GM19328 (cell line): Measurements from ENCODE around the gene NQO2.
"Not testable (repeated sequence)": the region's sequence is repeated elsewhere in the genome, so short reads cannot be mapped to it uniquely, and the experiment has no call there.

ENCODE experiments used
- ATAC-seq: cut with Tn5 transposase; IDR thresholded peaks from one replicate; pipeline ENCODE4 v1.9.1; 2021; ENCODE audit warnings: mild to moderate bottlenecking, moderate library complexity; ENCODE audit not compliant: unreplicated experiment

Gene NQO2

DNA sequence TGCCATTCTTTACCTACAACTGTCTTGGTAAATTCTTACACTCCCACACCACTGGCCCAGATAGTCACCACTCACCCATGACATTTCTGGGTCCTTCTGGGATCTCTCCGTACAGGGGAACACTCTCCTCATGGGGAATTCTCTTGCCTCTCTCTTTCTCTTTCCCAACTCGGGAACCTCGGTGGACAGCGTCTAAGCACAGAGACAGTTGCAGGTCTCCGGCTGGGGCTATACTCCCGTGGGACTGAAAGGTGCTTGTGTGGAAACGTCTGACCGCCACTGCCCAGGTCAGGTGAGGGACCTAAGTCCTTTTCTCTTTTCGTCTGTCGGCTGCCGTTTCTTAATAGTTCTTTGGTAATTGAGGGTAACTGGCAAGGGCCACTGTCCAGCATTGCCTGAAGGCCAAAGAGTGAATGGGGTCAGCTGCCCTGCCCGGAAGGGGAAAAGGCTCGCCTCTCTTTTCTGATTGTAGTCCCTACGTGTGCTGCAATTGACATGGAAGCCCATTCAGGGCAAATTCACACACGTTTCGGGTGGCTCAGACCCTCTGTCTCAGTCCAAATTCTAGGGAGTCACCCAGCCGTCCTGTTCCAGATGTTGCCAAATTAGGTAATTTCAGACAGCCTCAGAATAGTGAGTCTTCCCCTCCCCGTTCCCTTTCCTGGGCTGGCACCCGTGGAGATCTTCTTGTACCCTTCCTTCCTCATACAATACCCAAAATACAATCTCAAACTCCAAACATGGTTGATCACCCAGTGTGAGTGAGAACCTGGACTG, 37.4 kb downstream of the NQO2 start:
- ATAC-seq, result no peak

DNA sequence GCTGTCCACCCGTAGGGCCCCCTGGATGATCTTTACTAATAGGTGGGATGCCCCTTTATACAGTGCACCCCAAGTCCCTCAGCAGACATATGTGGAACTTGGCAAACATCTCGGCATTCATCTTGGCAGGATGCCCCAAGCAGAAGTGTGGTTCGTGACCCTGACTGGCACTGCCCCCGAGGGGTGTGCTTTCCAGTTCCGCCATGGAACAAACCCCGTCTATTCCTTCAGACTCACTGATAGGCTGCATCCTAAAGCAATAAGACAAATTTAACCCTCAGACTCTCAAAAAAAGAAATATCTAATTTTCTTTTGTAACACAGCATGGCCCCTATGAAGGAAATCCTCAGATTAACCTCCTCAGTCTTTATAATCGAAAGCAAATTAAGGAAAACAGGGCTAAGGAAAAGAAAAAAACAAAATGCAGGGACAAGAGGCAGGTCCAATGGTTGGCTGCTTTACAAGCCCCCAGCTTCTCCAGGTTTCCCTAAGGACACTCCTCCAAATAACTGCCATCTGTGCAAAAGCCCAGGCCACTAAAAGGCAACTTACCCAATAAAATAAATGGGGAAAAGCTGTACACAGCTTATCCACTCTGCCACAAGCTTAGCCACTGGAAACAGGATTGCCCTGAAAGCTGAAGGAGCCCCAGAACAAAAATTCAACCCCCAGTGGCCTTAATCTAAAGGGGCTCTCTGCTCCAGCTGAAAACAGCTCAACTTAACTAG, 38.1 kb downstream of the NQO2 start:
- no peak for ATAC-seq

DNA sequence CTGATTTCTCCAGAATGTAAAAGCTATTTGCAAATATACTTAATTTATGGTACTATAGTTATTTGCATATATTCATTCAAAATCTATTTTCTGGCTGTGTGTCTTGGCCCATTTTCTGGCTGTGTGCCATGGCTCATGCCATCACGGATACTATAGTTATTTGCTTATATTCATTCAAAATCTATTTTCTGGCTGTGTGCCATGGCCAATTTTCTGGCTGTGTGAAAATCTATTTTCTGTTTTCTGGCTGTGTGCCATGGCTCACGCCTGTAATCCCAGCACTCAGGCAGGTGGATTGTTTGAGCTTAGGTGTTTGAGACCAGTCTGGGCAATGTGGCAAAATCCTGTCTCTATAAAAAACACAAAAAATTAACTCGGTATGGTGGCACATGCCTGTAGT, 39.7 kb downstream of the NQO2 start:
- ATAC-seq, result no peak

DNA sequence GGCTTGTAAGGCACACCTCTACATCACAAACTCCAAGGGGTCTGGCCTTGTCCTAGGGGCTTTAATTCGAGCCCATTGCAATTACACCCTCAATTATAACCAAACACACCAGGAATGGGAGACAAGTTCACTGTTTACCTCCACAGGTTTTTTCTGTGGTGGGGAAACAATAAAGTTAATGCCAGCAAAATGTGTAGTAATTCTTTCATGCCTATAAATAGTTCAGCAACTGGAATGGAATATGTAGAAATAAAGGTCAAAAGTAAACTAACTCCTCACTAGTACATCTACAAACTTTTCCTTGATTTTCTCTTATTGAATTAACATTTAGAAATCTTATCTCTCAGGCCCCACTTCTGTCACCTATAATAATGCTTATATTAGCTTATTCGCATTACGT, 41.5 kb downstream of the NQO2 start:
- no peak for ATAC-seq

DNA sequence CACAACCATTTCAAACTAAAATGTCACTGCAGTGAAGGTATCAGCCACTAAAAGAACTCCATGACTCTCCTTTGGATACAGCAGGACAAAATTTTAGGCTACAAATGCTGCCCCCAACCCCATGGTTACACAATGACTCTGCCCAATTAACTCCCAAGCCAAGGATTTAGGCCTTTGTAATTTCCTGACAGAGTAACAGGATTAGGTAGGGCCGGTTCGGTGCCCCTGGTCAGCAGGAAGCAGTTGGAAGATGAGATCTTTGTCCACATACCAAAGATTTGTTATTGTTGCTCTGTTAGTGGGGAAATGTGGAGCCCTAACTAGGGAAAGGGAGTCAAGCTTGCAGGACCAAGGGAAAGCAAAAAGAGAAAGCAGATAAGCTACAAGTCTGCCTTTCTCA, 41.9 kb downstream of the NQO2 start:
- no peak for ATAC-seq

DNA sequence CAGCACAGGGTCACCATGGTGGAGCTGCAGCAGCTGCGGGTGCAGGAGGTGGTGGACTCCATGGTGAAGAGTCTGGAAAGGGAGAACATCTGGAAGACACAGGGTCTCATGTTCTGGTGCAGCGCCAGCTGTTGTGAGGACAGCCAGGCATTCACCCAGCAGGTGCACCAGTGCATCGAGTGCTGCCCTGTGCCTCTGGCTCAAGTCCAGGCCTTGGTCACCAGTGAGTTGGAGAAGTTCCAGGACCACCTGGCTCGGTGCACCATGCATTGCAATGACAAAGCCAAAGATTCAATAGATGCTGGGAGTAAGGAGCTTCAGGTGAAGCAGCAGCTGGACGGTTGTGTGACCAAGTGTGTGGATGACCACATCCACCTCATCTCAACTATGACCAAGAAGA, 45.7 kb downstream of the NQO2 start:
- ATAC-seq, result no peak

DNA sequence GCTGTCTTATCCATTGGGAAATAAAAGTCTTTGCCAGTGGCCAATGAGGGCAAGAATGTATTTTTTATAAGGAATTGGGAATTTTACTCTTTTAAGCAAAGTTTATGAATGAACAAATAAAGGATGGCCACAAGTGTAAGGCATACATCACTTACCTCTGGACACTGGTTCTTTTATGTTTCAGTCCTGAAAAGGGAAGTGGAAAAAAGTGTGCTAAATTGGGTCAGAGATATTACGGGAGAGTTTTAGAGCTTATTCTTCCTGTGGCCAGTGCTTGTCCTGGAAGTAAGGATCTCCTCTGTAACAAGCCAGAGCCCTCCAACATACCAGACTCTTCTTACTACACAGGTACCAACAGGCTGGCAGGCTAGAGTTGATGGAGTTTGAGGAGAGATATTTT, 46.1 kb downstream of the NQO2 start:
- no peak for ATAC-seq

DNA sequence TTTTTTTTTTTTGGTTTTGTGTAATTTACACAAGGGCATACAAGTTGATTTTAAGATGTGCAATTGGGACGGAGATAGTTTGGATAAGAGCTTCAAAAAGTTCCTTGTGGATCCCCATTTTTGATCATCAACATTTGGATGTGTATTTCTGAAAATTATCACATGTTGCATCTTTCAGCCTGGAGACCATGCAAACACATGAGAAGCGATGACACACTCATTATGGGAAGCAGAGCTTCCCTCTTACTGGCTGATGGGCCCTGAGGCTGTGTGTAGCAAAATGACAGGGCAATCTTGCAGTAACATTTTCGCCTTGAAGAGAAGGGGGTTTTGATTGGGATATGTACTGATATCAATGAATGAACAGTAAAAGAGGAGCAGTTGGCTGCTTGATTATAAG, 46.6 kb downstream of the NQO2 start:
- no peak for ATAC-seq

DNA sequence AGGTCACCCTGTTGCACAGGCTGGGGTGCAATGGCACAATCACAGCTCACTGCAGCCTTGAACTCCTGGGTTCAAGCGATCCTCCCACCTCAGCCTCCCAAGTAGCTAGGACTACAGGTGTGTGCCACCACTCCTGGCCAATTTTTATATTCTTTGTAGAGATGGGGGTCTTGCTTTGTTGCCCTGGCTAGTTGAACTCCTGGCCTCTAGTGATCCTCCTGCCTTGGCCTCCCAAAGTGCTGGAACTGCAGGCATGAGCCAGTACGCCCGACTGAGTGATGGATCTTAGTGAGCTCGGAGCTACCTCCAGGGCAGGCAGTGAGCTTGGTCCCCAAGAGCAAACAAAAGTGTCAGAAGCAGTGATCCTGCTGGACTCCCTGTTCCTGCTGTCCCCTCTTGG, 48.3 kb downstream of the NQO2 start:
- ATAC-seq, result not testable (repeated sequence)

DNA sequence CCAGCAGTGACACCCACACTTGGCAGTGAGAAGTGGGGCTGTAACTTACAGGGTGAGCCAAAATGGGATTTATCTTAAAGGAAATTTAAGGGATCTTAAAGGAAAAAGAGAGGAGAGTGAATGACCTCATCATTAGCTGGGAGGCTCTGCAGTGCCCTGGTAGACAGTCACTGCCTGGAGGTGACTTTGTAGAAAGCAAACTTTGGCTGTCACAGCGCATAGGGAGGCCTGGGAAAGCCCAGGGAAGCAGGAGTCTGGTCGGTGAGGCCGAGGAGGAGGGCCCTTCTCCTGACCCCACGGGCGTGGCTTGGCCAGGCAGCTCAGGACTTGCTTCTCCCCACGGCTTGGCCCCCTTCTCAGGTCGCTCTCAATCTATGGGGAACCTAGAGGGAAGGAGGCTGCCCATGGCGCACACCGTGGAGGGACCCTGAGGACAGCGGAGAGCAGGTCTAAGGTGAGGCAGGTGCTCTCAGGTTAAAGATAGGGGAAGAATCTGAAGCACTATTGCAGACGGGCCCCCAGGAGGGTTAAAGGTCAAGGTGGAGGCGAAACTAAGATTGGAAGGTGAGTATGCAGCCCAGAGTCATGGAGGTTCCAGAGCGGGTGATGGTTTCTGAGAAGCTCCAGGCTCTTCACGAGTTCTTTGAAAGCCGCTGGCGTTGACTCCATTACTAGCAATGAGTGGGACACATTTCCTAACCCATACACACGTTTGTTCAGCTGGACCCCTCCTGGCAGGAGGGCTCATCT, 53.0 kb downstream of the NQO2 start:
- ATAC-seq, result no peak

DNA sequence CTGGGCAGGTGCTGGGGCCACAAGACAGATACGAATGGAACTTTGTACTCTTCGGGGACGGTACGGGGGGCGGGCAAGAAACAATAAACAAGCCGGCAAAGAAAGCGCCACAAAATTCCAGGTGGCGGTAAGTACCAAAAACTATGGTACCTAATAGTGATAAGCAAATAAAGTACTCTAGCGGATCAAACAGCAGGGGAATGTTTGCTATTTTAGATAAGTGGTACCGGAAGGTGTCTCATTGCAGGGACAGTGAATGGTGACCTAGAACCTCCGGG, 53.5 kb downstream of the NQO2 start:
- ATAC-seq, result no peak

DNA sequence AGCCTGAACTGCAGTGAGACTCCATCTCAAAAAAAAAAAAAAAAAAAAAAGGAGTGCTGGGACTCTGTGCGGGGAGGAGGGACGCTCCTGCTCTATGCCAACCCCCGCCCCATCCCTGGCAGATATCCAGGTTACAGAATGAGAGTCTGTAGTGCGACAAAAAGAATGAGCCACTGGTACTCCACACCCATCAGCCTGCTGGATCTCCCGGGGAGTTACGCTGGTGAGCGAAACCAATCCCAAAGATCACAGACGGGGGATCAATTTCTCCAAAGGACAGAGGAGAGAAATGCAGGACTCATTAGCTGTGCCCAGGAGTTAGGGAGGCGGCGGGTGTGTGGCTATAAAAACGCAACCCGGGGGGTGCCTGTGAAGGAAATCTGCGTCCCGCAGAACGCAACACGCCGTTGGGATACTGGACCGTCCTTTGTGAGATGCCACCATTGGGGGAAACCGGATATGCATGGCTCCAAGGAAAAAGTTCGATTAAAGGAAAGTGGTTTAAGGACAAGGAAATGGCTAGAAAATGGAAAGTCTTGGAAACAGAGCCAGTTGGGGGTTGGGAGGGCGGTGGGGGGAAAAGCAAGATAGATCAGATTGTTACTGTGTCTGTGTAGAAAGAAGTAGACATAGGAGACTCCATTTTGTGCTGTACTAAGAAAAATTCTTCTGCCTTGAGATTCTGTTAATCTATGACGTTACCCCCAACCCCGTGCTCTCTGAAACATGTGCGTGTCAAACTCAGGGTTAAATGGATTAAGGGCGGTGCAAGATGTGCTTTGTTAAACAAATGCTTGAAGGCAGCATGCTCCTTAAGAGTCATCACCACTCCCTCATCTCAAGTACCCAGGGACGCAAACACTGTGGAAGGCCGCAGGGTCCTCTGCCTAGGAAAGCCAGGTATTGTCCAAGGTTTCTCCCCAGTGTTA, 54.8 kb downstream of the NQO2 start:
- ATAC-seq, result not testable (repeated sequence)

DNA sequence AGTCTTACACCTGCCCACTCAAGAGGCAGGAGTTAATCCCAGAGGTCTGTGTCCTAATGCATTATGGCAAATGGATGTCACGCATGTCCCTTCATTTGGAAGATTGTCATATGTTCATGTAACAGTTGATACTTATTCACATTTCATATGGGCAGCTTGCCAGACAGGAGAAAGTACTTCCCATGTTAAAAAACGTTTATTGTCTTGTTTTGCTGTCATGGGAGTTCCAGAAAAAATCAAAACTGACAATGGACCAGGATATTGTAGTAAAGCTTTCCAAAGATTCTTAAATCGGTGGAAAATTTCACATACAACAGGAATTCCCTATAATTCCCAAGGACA, 55.4 kb downstream of the NQO2 start:
- not testable (repeated sequence) for ATAC-seq

DNA sequence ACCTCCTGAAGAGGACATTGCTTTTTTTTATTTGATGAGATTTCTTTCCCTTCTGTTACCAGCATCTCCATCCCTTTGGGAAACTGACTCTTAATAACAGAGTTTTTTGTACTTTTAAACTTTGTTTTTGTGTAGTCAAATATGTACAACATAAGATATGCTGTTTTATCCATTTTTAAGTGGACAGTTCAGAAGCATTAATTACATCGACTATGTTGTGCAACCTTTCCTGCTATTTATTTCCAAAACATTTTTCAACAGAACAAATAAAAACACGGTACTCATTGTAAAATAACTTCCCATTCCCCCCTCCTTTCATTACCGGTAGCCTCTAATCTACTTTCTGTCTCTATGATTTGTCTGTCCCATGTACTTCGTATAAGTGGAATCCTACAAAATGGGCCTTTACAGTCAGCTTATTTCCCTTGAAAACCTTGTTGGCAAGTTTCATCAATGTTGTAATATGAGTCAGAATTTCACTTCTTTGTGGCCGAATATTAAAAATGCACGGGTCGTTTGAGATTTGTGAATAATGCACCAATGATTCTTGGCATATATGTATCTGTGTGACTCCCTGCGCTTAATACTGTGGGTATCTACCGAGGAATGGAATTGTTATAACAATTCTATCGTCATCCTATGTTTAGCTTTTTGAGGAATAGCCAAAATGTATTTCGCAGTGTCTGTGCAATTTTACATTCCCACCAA, 57.5 kb downstream of the NQO2 start:
- no peak for ATAC-seq

DNA sequence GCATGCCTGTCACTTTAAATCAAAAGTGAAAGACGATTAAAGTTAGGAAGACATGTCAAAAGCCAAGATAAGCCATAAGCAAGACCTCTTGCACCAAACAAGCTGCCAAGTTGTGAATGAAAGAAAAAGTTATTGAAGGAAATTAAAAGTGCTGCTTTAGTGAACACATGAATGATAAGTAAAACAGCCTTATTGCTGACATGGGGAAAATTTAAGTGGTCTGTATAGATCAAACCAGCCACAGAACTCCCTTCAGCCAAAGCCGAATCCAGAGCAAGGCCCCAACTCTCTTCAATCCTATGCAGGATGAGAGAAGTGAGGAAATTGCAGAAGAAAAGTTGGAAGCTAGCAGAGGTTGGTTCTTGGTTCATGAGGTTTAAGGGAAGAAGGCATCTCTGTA, 59.3 kb downstream of the NQO2 start:
- no peak for ATAC-seq

DNA sequence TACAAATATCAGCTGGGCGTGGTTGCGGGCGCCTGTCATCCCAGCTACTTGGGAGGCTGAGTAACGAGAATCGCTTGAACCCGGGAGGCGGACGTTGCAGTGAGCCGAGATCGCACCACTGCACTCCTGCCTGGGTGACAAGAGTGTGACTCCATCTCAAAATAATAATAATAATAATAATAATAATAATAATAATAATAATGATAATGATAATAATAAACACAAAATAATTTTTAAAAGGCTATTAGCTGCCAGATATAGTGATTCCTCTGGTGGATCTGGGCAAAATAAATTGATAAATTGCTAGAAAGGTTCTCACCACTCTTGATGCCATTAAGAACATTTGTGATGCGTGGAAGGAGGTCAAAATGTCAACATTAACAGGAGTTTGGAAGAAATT, 60.4 kb downstream of the NQO2 start:
- not testable (repeated sequence) for ATAC-seq

DNA sequence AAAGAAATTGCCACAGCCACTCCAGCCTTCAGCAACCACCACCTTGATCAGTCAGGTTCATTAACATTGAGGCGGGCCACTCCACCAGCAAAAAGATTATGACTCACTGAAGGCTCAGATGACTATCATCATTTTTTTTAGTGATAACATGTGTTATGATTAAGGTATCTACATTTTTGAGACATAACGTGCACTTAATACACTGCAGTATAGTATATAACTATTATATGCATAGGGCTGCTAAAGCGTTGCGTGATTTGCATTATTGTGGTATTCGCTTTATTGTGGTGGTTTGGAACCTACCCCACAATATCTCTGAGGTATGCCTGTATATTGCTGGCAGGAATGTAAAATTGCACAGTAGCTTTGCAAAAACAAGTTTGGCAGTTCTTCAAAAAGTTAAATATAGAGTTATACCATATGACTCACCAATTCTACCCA, 61.8 kb downstream of the NQO2 start:
- ATAC-seq, result no peak

DNA sequence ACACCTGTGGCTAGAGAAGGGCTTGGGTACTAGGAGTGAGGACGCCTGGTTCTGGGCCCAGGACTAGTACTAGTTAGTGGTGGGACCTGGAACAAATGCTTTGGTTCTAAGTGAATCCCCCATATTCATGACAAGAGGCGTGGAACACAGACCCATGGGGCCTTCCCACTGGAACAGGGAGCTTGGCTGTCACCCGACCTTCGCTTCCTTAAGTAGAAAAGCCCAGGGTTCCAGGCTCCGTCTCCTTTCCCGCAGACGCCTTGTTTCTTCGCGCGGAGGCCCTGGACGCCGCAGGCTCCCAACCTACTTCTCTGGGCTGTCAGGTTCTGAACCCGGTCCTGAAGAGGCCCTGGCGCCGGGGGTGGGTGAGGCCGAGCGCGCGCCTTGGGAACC, 63.6 kb downstream of the NQO2 start:
- not testable (repeated sequence) for ATAC-seq

DNA sequence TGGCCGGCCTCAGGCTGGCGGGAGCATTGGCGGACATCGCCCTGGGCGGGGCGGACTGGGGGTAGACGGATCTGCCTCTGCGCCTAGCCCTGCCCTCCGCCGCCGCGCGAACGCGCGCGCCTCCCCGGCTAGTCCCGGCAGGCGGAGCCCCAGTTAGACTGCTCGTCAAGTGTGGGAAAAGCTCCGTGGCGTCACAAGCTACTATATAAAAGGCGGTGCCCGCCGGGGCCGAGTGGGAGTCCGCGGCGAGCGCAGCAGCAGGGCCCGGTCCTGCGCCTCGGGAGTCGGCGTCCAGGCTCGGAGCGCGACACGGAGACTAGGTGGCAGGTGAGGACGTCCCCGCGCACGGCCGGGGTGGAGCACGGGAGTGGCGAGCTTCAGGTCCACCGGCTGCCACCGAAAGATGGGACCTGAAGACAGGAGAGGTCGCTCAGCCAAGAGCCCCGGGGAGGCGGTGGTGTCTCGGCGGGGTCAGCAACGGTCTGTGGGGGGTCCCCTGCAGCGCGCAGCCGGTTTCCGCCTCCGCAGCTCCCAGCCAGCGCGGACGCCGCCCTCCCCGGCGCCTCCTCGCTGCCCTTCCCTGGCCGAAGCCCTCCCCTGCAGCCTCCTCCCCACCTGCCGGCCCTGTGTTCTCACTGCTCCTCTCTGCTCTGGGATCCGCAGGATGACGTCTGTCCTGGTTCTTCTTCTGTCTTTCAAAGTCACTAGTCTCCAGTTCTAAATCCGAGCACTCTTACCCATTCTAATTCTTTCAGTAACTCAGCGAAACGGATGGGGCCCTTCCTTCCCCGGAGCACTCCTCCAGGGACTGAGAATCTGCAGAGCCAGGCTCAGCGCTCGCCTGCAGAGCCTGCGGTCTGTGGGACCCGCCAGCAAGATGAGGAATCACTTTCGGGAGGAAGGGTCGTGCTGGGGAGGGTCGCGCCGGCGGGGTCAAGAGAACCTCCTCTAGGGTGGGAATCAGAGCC, 64.3 kb downstream of the NQO2 start:
- ATAC-seq, result peak; percentile 77
